Transverse colon (tissue), 4 donors: ENCODE results near the gene DDX23. TPM values are rescaled to one million over a fixed set of nuclear protein-coding genes. Genes with fewer than 3 reads are reported as not detected.
A peak's percentile ranks its signal among the peaks of the same experiment; 100 is the strongest.

ENCODE experiments used
- DNase-seq: peaks from one replicate; pipeline ENCODE4 v3.0.0-alpha.2; 2019
- H3K27ac ChIP-seq, 4 donors: fragments of 200-600 bp; sonication (generic); 2 replicates each; pipeline ENCODE4 v1.5.1; 2016 to 2018; ENCODE audit warnings: inconsistent platforms in 4 of 4
- H3K27me3 ChIP-seq: fragments of 200-600 bp; sonication (generic); 2 replicates; pipeline ENCODE4 v1.5.1; 2017; ENCODE audit warnings: inconsistent platforms
- H3K36me3 ChIP-seq, 4 donors: fragments of 200-600 bp; sonication (generic); 2 replicates each; pipeline ENCODE4 v1.5.1; 2017 to 2019; ENCODE audit warnings: inconsistent platforms in 4 of 4
- H3K4me1 ChIP-seq, 4 donors: fragments of 200-600 bp; sonication (generic); 2 replicates each; pipeline ENCODE4 v1.5.1; 2017 to 2020; ENCODE audit warnings: inconsistent platforms in 4 of 4
- H3K4me3 ChIP-seq, 4 donors: fragments of 200-600 bp; sonication (generic); 1 replicate in 1 of 4; 2 replicates in 3 of 4; pipeline versions ENCODE4 v1.5.1 to v1.6.1; 2017 to 2019; ENCODE audit warnings: inconsistent platforms in 4 of 4
- H3K9me3 ChIP-seq, 2 donors: fragments of 200-600 bp; sonication (generic); 2 replicates each; pipeline ENCODE4 v1.5.1; 2017 to 2019; ENCODE audit warnings: inconsistent platforms in 2 of 2
- EP300 ChIP-seq: sonication (generic); formaldehyde crosslinking; IDR thresholded peaks from one replicate; pipeline ENCODE4 v1.6.1; 2017; ENCODE audit warnings: antibody characterized with exemption, low read depth
- POLR2A ChIP-seq: fragments of 450-650 bp; IDR thresholded peaks from one replicate; pipeline ENCODE4 v1.6.1; 2016; ENCODE audit warnings: antibody characterized with exemption, mild to moderate bottlenecking, moderate library complexity
- POLR2AphosphoS5 ChIP-seq, 3 donors: sonication (generic); formaldehyde crosslinking; IDR thresholded peaks; one replicate each; pipeline ENCODE4 v1.6.1; 2016; ENCODE audit warnings: antibody characterized with exemption in 3 of 3
- WGBS, 2 donors: methylation state at CpG; one replicate each; pipeline ENCODE4 v1.1.5; 2018; ENCODE audit warnings: low coverage in 1 of 2; 5-methylcytosine and 5-hydroxymethylcytosine counted together
- in situ Hi-C, 4 donors: fragments of 200-750 bp; cut with MboI; loops; one replicate each; pipeline versions ENCODE4 v1.15.0 to v1.15.1; 2017; ENCODE audit warnings: low sequenced_read_pairs in 3 of 4, low pct_ligation_motif_present in 1 of 4, low pct_unique_long_range_greater_than_20kb in 1 of 4
- intact Hi-C: fragments of 100-400 bp; cut with DNase I; formaldehyde crosslinking; loops from one replicate; pipeline ENCODE4 v1.15.1; 2023; ENCODE audit warnings: low total_unique reads
- total RNA-seq, 4 donors: library from RNA; depleted of rRNA; stranded (reverse); fragments of >200 nt; gene quantifications; one replicate each; pipeline ENCODE4 v1.1.0, GENCODE V29; 2016
- TF ChIP-seq, protein P1 (sequence below), 5 experiments: fragments of 200-600 bp in 3 of 5; fragments of 450-650 bp in 2 of 5; sonication (generic) in 3 of 5; IDR thresholded peaks; 1 replicate in 2 of 5; 2 replicates in 3 of 5; pipeline ENCODE4 v1.5.1; 2016 to 2017; ENCODE audit warnings: antibody characterized with exemption in 5 of 5, inconsistent platforms in 3 of 5, mild to moderate bottlenecking in 2 of 5, moderate library complexity in 1 of 5

The DDX23 gene
- total RNA-seq, 4 donors from 2014 or later: 82.9 to 143 (median 83.9) TPM

DNA sequence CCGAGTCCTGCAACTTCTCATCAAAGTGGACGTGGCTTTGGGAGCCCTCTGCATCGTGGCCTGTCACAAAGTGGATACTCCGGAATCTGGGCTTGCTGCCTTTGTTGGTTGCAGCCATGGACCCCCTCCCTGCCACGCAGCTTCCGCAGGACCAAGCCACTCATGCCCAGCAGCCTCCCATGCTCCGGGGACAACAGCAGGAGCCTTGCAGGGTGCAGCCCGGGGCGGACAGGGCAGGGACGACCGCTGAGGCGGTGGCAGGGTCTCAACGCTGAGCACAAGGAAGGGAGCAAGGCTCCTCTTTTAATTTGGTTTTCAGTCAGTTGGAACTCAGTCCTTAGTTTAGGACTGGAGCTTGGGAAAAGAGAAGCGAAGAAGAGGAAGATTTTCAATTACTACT, 51.0 kb downstream of the DDX23 start:
- H3K4me3 ChIP-seq: no peak overlapping the region
- 53 to 81% methylated on average over 3 to 14 of the region's 14 CpGs for WGBS, 2 donors
- TF ChIP-seq POLR2A (no peak), EP300 (no peak), POLR2AphosphoS5 (IDR thresholded peaks at IDR 0.05) (no peak)
- peaks cover 8% of the 10 kb centered on the region for H3K27me3 ChIP-seq
- H3K27ac ChIP-seq: no peak overlapping the region
- peaks cover 0 to 7% (median 2%) of the 10 kb centered on the region in 4 donors for H3K4me1 ChIP-seq
- in situ Hi-C loops (no loop called here), intact Hi-C loops (no loop called here)
- DNase-seq: no peak
- H3K9me3 ChIP-seq: no peaks in the 10 kb centered on the region
- no peaks in the 10 kb centered on the region for H3K36me3 ChIP-seq

DNA sequence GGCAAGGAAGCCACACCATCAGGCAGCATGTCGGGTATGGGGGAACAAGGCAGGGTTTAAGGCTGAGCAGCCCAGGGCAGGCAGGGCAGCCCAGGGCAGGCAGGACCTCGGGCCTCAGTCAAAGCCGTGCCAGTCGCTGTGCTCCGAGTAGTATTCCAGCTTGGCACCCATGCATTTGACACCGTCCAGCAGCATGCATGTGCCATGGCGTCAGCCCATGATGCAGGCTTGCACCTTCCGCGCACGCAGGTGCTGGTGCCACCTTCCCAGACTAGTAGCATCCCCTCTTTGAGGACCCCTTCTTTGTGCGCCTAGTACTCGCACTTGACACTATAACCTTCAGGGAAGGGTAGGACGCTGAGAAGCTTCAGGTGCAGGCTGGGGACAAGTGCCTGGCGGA, 51.5 kb downstream of the DDX23 start:
- DNase-seq: no peak
- no peaks in the 10 kb centered on the region for H3K36me3 ChIP-seq
- no peaks in the 10 kb centered on the region for H3K9me3 ChIP-seq
- H3K4me1 ChIP-seq: peaks cover 0 to 12% (median 4%) of the 10 kb centered on the region in 4 donors
- no peak overlapping the region for H3K4me3 ChIP-seq
- intact Hi-C loops (no loop called here), in situ Hi-C loops (no loop called here)
- H3K27me3 ChIP-seq: peaks cover 8% of the 10 kb centered on the region
- no peak overlapping the region for H3K27ac ChIP-seq
- no peak for TF ChIP-seq EP300
- TF ChIP-seq POLR2AphosphoS5 (IDR thresholded peaks at IDR 0.05): no peak
- no peak for TF ChIP-seq POLR2A
- TF ChIP-seq, protein P1, sequence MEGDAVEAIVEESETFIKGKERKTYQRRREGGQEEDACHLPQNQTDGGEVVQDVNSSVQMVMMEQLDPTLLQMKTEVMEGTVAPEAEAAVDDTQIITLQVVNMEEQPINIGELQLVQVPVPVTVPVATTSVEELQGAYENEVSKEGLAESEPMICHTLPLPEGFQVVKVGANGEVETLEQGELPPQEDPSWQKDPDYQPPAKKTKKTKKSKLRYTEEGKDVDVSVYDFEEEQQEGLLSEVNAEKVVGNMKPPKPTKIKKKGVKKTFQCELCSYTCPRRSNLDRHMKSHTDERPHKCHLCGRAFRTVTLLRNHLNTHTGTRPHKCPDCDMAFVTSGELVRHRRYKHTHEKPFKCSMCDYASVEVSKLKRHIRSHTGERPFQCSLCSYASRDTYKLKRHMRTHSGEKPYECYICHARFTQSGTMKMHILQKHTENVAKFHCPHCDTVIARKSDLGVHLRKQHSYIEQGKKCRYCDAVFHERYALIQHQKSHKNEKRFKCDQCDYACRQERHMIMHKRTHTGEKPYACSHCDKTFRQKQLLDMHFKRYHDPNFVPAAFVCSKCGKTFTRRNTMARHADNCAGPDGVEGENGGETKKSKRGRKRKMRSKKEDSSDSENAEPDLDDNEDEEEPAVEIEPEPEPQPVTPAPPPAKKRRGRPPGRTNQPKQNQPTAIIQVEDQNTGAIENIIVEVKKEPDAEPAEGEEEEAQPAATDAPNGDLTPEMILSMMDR (IDR thresholded peaks at IDR 0.05): no peak
- 78% methylated on average over 8 of the region's 14 CpGs; no CpG with 5 or more reads in 1 of the 2 donors for WGBS, 2 donors

DNA sequence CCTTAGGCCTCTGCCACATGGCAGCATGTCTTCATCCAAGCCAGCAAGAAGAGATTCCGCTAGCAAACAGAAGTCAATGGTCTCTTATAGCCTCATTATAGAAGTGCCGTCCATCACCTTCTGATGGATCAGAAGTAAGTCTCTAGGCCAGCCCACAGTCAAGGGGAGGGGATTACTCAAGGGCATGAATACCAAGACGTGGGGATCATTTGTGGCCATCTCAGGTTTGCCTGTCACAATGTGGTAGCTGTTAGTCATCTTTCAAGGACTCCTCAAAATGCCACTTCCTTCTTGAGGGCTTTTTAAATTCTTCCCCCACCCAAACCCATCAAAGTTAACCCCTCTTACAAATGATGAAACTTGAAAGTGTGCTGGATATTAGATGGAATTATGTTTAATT, 55.0 kb downstream of the DDX23 start:
- no peak overlapping the region for H3K4me3 ChIP-seq
- no peak for DNase-seq
- peaks cover 8% of the 10 kb centered on the region for H3K27me3 ChIP-seq
- TF ChIP-seq EP300 (no peak), POLR2A (no peak), POLR2AphosphoS5 (IDR thresholded peaks at IDR 0.05) (no peak)
- TF ChIP-seq, protein P1 (IDR thresholded peaks at IDR 0.05): no peak
- in situ Hi-C loops: loop anchor here in 2 of 4 donors (5.0 kb wide), 2 partner anchors 35 to 45 kb away; no protein-coding TSS in a partner anchor
- no peak overlapping the region for H3K27ac ChIP-seq
- H3K9me3 ChIP-seq: no peaks in the 10 kb centered on the region
- H3K4me1 ChIP-seq: peaks cover 0 to 45% (median 17%) of the 10 kb centered on the region in 4 donors
- 70 to 71% methylated on average over 1 to 3 of the region's 3 CpGs for WGBS, 2 donors
- intact Hi-C loops: loop anchor here (2.0 kb wide), 1 partner anchor 42 kb away; no protein-coding TSS in a partner anchor
- no peaks in the 10 kb centered on the region for H3K36me3 ChIP-seq

DNA sequence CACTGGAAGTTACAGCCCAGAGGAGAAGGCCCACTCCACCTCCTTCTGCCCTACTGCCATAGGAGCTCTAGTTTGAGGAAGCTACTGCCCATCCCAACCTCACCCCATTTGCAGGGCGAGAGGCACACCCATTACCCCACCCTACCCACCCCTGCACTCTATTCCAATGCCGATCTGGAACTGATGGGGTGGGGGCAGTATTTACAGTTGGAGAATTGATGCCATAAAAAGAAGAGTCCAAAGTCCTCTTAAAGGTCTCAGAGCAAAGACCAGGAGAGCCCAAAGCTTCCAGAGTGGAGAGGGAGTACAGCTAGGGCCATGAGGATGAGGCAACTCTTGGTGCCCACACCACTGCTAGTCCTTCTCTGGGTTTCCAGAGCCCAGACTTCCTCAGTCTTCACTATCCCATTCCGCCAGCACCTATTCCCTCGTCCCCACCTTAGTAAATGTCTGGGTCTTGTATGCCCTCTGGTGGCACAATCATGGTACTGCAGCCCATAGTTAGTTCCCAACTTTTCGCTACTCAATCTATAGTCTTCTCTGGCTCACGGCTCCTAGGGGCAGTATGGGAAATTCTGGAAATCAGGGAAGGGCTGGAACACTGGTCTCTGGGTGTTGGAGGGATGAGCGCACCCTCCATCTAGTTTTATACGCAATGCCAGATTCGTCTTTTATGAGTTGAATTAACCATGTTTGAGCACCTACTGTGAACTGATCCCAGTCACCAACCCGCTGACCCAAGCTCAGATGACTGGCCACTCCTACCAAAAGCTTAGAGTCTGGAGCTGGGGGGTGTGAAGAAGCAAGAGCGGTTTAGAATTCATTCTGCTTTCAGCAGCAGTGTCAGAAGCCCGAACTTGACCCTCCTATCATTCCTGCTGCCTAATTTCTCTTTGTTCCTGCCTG, 56.2 kb downstream of the DDX23 start:
- peak overlapping the region; percentile 74 to 85 (median 78) for H3K27ac ChIP-seq
- TF ChIP-seq EP300 (no peak), POLR2A (peak; percentile 45), POLR2AphosphoS5 (IDR thresholded peaks at IDR 0.05) (peak in 2 of 3 donors; percentile 14 to 49)
- TF ChIP-seq, protein P1 (IDR thresholded peaks at IDR 0.05): peak; percentile 95 to 100 (median 98)
- in situ Hi-C loops: loop anchor here in 2 of 4 donors (5.0 kb wide), 2 partner anchors 34 to 44 kb away; no protein-coding TSS in a partner anchor

More for the DNA sequence above, 56.2 kb downstream of the DDX23 start:
- Histone ChIP-seq H3K36me3 (no peaks in the 10 kb centered on the region), H3K9me3 (no peaks in the 10 kb centered on the region), H3K4me3 (no peak overlapping the region), H3K4me1 (peaks cover 0 to 51% (median 17%) of the 10 kb centered on the region in 4 donors), H3K27me3 (peaks cover 8% of the 10 kb centered on the region)
- 22 to 57% methylated on average over 2 to 12 of the region's 12 CpGs for WGBS, 2 donors
- peak; percentile 84 for DNase-seq
- intact Hi-C loops: loop anchor here (2.0 kb wide), 1 partner anchor 41 kb away; no protein-coding TSS in a partner anchor
